GM21515 (cell line): Measurements from ENCODE around the gene PPIE.

ENCODE experiments used
- ATAC-seq: cut with Tn5 transposase; IDR thresholded peaks from one replicate; pipeline ENCODE4 v1.9.1; 2021; ENCODE audit not compliant: unreplicated experiment

Gene PPIE

DNA sequence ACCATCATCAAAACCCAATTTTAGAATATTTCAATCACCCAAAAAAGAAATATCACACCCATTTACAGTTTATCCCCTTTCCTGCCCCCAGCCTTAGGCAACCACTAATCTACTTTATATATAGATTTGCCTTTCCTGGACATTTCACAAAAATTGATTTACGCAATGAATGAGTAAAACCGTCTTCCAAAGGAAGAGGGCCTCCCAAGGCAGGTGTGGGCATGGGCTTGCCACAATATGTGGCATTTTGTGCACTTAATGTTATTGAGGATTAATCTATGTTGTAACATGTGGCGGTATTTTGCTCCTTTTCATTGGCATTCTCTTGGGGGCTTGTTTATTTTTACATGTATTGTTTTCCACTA lies 61.8 kb downstream of the PPIE start:
- ATAC-seq, result no peak

DNA sequence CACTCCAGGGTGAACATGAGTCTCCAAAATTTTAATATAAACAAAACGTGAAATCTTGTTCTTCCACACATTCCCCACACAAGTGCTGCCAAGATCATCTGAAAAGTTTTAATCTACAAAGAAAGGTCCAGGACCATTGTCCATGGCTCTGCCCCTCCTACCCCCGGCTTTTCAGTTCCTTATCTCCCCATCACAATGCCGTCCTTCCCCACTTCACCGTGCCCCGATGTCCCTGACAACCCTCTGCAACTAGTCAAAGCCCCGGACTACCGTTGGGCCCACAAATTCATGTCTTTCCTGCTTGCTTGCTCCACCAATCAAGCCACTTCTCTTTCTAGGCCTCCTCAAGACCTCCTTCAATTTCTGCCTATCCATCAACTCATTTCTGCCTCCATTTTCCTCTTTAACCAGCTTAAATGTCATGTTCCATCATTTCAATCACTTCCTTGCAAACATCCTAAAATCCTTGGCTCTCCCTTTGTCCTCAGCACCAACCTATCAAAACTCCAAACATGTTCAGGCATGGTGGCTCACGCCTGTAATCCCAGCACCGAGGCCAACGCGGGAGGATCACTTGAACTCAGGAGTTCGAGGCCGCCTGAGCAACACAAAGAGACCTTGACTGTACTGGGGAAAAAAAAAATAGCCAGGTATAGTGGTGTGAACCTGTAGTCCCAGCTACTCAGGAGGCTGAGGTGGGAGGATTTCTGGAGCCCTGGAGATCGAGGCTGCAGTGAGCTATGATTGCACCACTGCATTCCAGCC lies 64.0 kb downstream of the PPIE start:
- no peak for ATAC-seq

DNA sequence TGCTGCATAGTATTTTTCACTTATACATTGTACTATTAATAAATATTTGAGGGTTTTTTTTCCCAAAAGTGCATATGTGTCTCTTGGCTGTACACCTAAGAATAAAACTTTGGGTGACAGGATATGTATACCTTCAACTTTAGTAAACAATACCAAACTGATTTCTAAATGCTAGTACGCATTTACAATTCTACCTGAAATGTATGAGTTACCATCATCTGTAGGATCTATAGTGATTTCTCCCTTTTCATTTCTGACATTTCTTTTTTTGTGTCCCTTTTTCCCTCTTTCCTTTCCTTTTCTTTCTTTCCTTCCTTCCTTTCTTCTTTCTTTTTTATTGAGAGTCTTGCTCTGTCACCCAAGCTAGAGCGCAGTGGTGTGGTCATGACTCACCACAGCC lies 66.7 kb downstream of the PPIE start:
- ATAC-seq, result no peak

DNA sequence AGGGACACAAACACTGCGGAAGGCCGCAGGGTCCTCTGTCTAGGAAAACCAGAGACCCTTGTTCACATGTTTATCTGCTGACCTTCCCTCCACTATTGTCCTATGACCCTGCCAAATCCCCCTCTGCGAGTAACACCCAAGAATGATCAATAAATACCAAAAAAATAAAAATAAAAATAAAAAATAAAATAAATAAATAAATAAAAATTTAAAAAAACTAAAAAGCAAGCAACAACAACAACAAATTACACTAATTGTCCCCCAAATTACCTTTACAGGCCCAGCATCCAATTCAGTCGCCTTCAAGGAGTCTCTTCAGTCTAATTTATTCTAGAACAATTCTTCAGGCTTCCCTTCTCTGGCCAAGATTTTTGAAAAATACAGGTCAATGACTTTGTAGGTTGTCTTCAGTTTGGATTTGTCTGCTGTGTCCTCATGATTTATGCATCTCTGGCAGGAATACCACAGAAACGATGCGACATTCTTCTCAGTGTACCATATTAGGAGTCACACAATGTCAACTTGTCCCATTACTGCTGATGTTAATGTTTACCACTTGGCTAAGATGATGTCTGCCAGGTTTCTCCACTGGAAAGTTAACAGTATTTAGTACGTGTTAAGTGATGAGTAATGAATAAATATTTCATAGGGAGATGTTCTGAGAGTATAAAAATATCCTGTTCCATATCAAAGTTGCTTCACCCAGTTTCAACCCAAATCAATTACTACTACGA lies 70.3 kb downstream of the PPIE start:
- ATAC-seq, result no peak

DNA sequence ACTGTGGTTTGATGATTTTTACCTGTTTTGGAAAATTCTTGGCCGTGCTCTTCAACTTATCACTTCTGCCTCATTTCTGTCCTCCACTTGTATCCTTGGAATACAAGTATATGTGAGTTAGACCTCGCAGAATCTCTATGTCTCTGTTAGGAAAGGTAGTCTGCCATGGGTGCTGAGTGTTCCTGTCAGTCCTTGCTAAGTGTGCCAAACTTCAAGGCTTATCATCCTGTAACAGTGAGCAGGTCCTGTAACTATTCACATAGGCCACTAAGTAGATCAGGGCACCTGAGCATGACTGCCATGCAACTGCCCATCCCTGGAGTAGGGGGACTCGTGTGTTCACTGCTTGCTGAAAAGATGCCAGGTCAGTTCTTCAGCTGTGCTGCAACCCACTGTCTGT lies 74.2 kb downstream of the PPIE start:
- ATAC-seq, result no peak
